ENCODE data around the gene GJA9. TPM values are rescaled to one million over a fixed set of nuclear protein-coding genes. Genes with fewer than 3 reads are reported as not detected.
"Not testable (repeated sequence)": the region's sequence is repeated elsewhere in the genome, so short reads cannot be mapped to it uniquely, and the experiment has no call there.

Gene GJA9
- total and polyA plus RNA-seq, 2 experiments from 2014 or later = 0.21 TPM; not detected in 1

DNA sequence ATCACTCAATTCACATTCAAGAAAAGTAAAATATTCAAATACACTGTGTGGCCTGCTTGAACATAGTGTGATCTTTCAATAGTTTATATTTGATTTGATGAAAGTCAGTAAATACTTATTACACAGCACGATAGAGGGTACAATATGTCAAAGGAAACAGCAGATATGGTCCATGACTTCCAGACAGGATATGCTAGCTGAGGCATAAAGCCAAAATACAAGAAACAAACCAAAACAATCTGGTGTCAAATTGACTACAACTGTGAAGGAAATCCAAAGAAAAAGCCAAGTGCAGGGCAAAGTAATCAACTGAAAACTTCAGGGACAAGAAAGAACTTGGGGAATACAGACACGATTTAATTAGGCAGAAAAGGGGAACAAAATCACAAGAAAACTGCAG is 41.1 kb downstream of the GJA9 start (continued):
- TF ChIP-seq CREB1 (CRISPR knock-in tag; IDR thresholded peaks at IDR 0.05; ENCODE audit: low read depth) (no peak), STAT1 (IDR thresholded peaks at IDR 0.05; ENCODE audit: unreplicated experiment) (no peak), ZNF114 (CRISPR knock-in tag; IDR thresholded peaks at IDR 0.05) (no peak)

GRCh38 chr1:38839363-38839762 is 42.0 kb downstream of the GJA9 start:
- Histone ChIP-seq H3K4me2 (no peak overlapping the region), H3K9me2 (ENCODE audit: insufficient read depth) (no peaks in the 10 kb centered on the region), H3K27me3 (ENCODE audit: insufficient read depth) (no peaks in the 10 kb centered on the region), H3K4me1 (ENCODE audit: insufficient read depth) (peaks cover 6% of the 10 kb centered on the region; the same call in 1 of the 2 replicates), H3K27ac (ENCODE audit: low read depth) (no peak overlapping the region), H3K79me2 (replicated peaks; ENCODE audit: insufficient read depth) (no peaks in the 10 kb centered on the region; the same call in 1 of the 2 replicates), H2AFZ (no peak overlapping the region), H4K20me1 (replicated peaks; ENCODE audit: insufficient read depth) (no peaks in the 10 kb centered on the region), H3F3A (replicated peaks; ENCODE audit: low read depth) (no peaks in the 10 kb centered on the region), H3K4me3 (no peak overlapping the region), H3K36me3 (ENCODE audit: insufficient read depth) (0 out of 2 replicates have a peak, but pooled peaks cover 6% of the 10 kb centered on the region)
- H3K4me1 Mint-ChIP-seq = peaks cover 11% of the 10 kb centered on the region; the same call in 2 of the 3 replicates
- H3K4me3 Mint-ChIP-seq = no peak overlapping the region
- DNase-seq (ENCODE audit: low spot score) = no peak
- TF ChIP-seq JUNB (IDR thresholded peaks at IDR 0.05; ENCODE audit: unreplicated experiment) (no peak), ZNF462 (CRISPR knock-in tag; IDR thresholded peaks at IDR 0.05) (no peak), REST (IDR thresholded peaks at IDR 0.05; ENCODE audit: unreplicated experiment) (no peak), EZH2phosphoT487 (IDR thresholded peaks at IDR 0.05; ENCODE audit: unreplicated experiment) (no peak), STAT1 (IDR thresholded peaks at IDR 0.05; ENCODE audit: unreplicated experiment) (no peak), ZNF114 (CRISPR knock-in tag; IDR thresholded peaks at IDR 0.05) (no peak)
- H3K36me3 Mint-ChIP-seq (ENCODE audit: low read depth) = peaks cover 26% of the 10 kb centered on the region
- ATAC-seq = no peak
- H3K27me3 Mint-ChIP-seq (ENCODE audit: insufficient read depth, low read depth, poor library complexity) = peaks cover 7% of the 10 kb centered on the region
- H3K27ac Mint-ChIP-seq = no peak overlapping the region
- no peaks in the 10 kb centered on the region for H3K9me3 Mint-ChIP-seq

- H3K4me3 ChIP-seq; H3F3A ChIP-seq (replicated peaks; ENCODE audit: low read depth); H3K27ac ChIP-seq (ENCODE audit: low read depth); H4K20me1 ChIP-seq (replicated peaks; ENCODE audit: insufficient read depth); H3K27ac Mint-ChIP-seq; H3K9me3 Mint-ChIP-seq; H3K79me2 ChIP-seq (replicated peaks; ENCODE audit: insufficient read depth); H3K9me2 ChIP-seq (ENCODE audit: insufficient read depth); H3K27me3 Mint-ChIP-seq (ENCODE audit: insufficient read depth, low read depth, poor library complexity); H3K4me1 ChIP-seq (ENCODE audit: insufficient read depth); H2AFZ ChIP-seq; H3K4me2 ChIP-seq; H3K27me3 ChIP-seq (ENCODE audit: insufficient read depth); DNase-seq (ENCODE audit: low spot score); ATAC-seq; H3K36me3 ChIP-seq (ENCODE audit: insufficient read depth); H3K4me3 Mint-ChIP-seq: not testable (repeated sequence)
- H3K36me3 Mint-ChIP-seq (ENCODE audit: low read depth) = peaks cover 14% of the 10 kb centered on the region; the same call in 2 of the 3 replicates
- H3K4me1 Mint-ChIP-seq = peaks cover 11% of the 10 kb centered on the region; the same call in 2 of the 3 replicates
These were observed 45.1 kb downstream of the GJA9 start for GRCh38 chr1:38836316-38836715.
